Kidney (tissue), 14 donors: ENCODE results near the gene SNRK. TPM values are rescaled to one million over a fixed set of nuclear protein-coding genes. Genes with fewer than 3 reads are reported as not detected.

Source experiments
- DNase-seq, 5 donors: peaks; one replicate each; pipeline ENCODE4 v3.0.0-alpha.2; 2013 to 2020
- FAIRE-seq: peaks from 2 replicates; lab custom pipeline; 2012; peaks lifted over from hg19 to GRCh38; lab: Jason Lieb, UNC
- H3K27ac ChIP-seq, 2 donors: one replicate each; pipeline ENCODE4 v1.7.0; 2013; ENCODE audit warnings: low read depth in 2 of 2, low read length in 2 of 2, inconsistent platforms in 1 of 2
- H3K27me3 ChIP-seq: one replicate; pipeline ENCODE4 v1.7.1; 2013; ENCODE audit warnings: low read length, inconsistent platforms; ENCODE audit not compliant: control insufficient read depth, insufficient read depth
- H3K36me3 ChIP-seq, 3 donors: one replicate each; pipeline versions ENCODE4 v1.7.0 to v1.7.1; 2013; ENCODE audit warnings: low read length in 3 of 3, control low read depth in 1 of 3, inconsistent platforms in 1 of 3; ENCODE audit not compliant: insufficient read depth in 3 of 3, control insufficient read depth in 2 of 3
- H3K4me1 ChIP-seq, 3 donors: one replicate each; pipeline versions ENCODE4 v1.7.0 to v1.7.1; 2013; ENCODE audit warnings: low read length in 3 of 3, inconsistent platforms in 1 of 3, low read depth in 1 of 3; ENCODE audit not compliant: control insufficient read depth in 2 of 3, insufficient read depth in 2 of 3
- H3K4me3 ChIP-seq, 3 donors: one replicate each; pipeline versions ENCODE4 v1.7.0 to v1.8.1; 2013; ENCODE audit warnings: low read length in 3 of 3, control low read depth in 1 of 3, inconsistent platforms in 1 of 3
- H3K9ac ChIP-seq, 3 donors: one replicate each; pipeline versions ENCODE4 v1.7.0 to v1.7.1; 2013; ENCODE audit warnings: low read length in 3 of 3, control low read depth in 1 of 3, inconsistent platforms in 1 of 3
- H3K9me3 ChIP-seq, 3 donors: one replicate each; pipeline versions ENCODE4 v1.7.0 to v1.7.1; 2013; ENCODE audit warnings: low read length in 3 of 3, control low read depth in 1 of 3, inconsistent platforms in 1 of 3; ENCODE audit not compliant: control insufficient read depth in 2 of 3, insufficient read depth in 1 of 3
- CTCF ChIP-seq: IDR thresholded peaks from 3 replicates; pipeline ENCODE4 v1.5.1; 2012; ENCODE audit warnings: mild to moderate bottlenecking, moderate library complexity, borderline replicate concordance; ENCODE audit not compliant: insufficient read depth; ENCODE audit errors: extremely low read depth
- intact Hi-C: fragments of 100-400 bp; cut with DNase I; formaldehyde crosslinking; loops from one replicate; pipeline ENCODE4 v1.11.1; 2022
- polyA plus RNA-seq: library from polyadenylated mRNA; stranded (reverse); fragments of 350-450 nt; fragmentation: Illumina TruSeq; extraction: RNeasy Lipid Tissue Mini Kit (QIAGEN cat#74804); gene quantifications from one replicate; pipeline ENCODE4 v1.2.3, GENCODE V29; 2014; ENCODE audit warnings: low read depth, low replicate concordance; ENCODE audit not compliant: insufficient read depth
- total RNA-seq: library from RNA; stranded (reverse); fragmentation: NEBNext Ultra II Directional; extraction: Animal tissue kit (Norgen Biotek cat#: 25700); gene quantifications from one replicate; pipeline ENCODE4 v1.2.1, GENCODE V29; 2021
- donor health status: control.
- donor health status: control.
- donor health status: control.
- donor health status: control.
- donor health status: control.
- donor health status: DM: yes; HTN: yes; CAD: no.
- donor health status: Normal renal cell carcinoma (clear cell type).

SNRK gene
- total and polyA plus RNA-seq, 2 donors from 2014 or later, result 15.6 to 62.3 TPM

- H3K27me3 ChIP-seq, result no peaks in the 10 kb centered on the region
- H3K4me3 ChIP-seq, result no peak overlapping the region
- DNase-seq (no peak), FAIRE-seq (no peak)
- H3K27ac ChIP-seq, result no peak overlapping the region
- no peaks in the 10 kb centered on the region for H3K36me3 ChIP-seq
- intact Hi-C loops, result no loop called here
- no peak for TF ChIP-seq CTCF
- H3K9me3 ChIP-seq, result no peaks in the 10 kb centered on the region
- H3K9ac ChIP-seq, result no peak overlapping the region
- H3K4me1 ChIP-seq, result no peaks in the 10 kb centered on the region
These were observed 36.9 kb upstream of the SNRK start for GRCh38 chr3:43249405-43249804.

GRCh38 chr3:43253294-43253693 is 33.0 kb upstream of the SNRK start:
- no peak for DNase-seq
- H3K4me1 ChIP-seq, result no peaks in the 10 kb centered on the region
- no peak overlapping the region for H3K9ac ChIP-seq
- H3K9me3 ChIP-seq, result no peaks in the 10 kb centered on the region
- no peak overlapping the region for H3K27ac ChIP-seq
- no peak for FAIRE-seq
- TF ChIP-seq CTCF, result no peak
- H3K27me3 ChIP-seq, result no peaks in the 10 kb centered on the region
- no peak overlapping the region for H3K4me3 ChIP-seq
- no peaks in the 10 kb centered on the region for H3K36me3 ChIP-seq
- intact Hi-C loops, result no loop called here

- no peaks in the 10 kb centered on the region for H3K36me3 ChIP-seq
- TF ChIP-seq CTCF, result no peak
- H3K27me3 ChIP-seq, result no peaks in the 10 kb centered on the region
- FAIRE-seq (no peak), DNase-seq (no peak)
- H3K9ac ChIP-seq, result no peak overlapping the region
- H3K4me1 ChIP-seq, result no peaks in the 10 kb centered on the region
- H3K4me3 ChIP-seq, result no peak overlapping the region
- intact Hi-C loops, result no loop called here
- no peak overlapping the region for H3K27ac ChIP-seq
- no peaks in the 10 kb centered on the region for H3K9me3 ChIP-seq
These were observed 32.2 kb upstream of the SNRK start for GRCh38 chr3:43254125-43254524.

GRCh38 chr3:43255662-43256061 is 30.7 kb upstream of the SNRK start:
- Histone ChIP-seq H3K36me3 (no peaks in the 10 kb centered on the region), H3K4me3 (no peak overlapping the region), H3K9ac (no peak overlapping the region), H3K4me1 (no peaks in the 10 kb centered on the region), H3K9me3 (no peaks in the 10 kb centered on the region), H3K27ac (no peak overlapping the region), H3K27me3 (no peaks in the 10 kb centered on the region)
- no peak for TF ChIP-seq CTCF
- intact Hi-C loops, result no loop called here
- FAIRE-seq (no peak), DNase-seq (no peak)
